Astrocyte of the spinal cord (primary cell): ENCODE results near the gene SUSD4.

Source experiments
- DNase-seq: peaks from one replicate; pipeline ENCODE4 v3.0.0; 2011; ENCODE audit warnings: low read depth, low spot score
- H3K4me3 ChIP-seq: 2 replicates; pipeline ENCODE4 v1.5.1; 2011; ENCODE audit warnings: low read depth, mild to moderate bottlenecking, low read length, moderate library complexity
- CTCF ChIP-seq: IDR thresholded peaks from 2 replicates; pipeline ENCODE4 v1.5.1; 2012; ENCODE audit warnings: low read depth, mild to moderate bottlenecking, low read length, inconsistent platforms
- in situ Hi-C: cut with HindIII; loops from 2 replicates; pipeline ENCODE4 v1.10.0; 2017; ENCODE audit warnings: low sequenced_read_pairs

Gene SUSD4

GRCh38 chr1:223363856-223364684 is at the start of gene SUSD4:
SUSD4 (minus strand) TSS chr1:223364176; CDS start chr1:223363425, 751 bp downstream.
- DNase-seq = no peak
- in situ Hi-C loops = no loop called here
- no peak for TF ChIP-seq CTCF
- peak within 1 kb of the TSS; percentile 21 for H3K4me3 ChIP-seq

GRCh38 chr1:223413216-223413615 is 49.2 kb upstream of the SUSD4 start:
- H3K4me3 ChIP-seq = no peak overlapping the region
- in situ Hi-C loops = no loop called here
- no peak for TF ChIP-seq CTCF
- no peak for DNase-seq

GRCh38 chr1:223411710-223412109 is 47.7 kb upstream of the SUSD4 start:
- in situ Hi-C loops = no loop called here
- no peak overlapping the region for H3K4me3 ChIP-seq
- no peak for DNase-seq
- TF ChIP-seq CTCF = no peak

- in situ Hi-C loops = no loop called here
- TF ChIP-seq CTCF = no peak
- no peak overlapping the region for H3K4me3 ChIP-seq
- peak; percentile 53 for DNase-seq
These were observed 47.3 kb upstream of the SUSD4 start for GRCh38 chr1:223411309-223411708.

GRCh38 chr1:223410036-223410435 is 46.1 kb upstream of the SUSD4 start:
- H3K4me3 ChIP-seq = no peak overlapping the region
- DNase-seq = no peak
- TF ChIP-seq CTCF = no peak
- in situ Hi-C loops = no loop called here

- no peak overlapping the region for H3K4me3 ChIP-seq
- in situ Hi-C loops = no loop called here
- no peak for DNase-seq
- TF ChIP-seq CTCF = no peak
These were observed 41.5 kb upstream of the SUSD4 start for GRCh38 chr1:223405507-223405906.
